Stimulated activated memory B cell treated with anti-CD40 and anti-IgM and Interleukin-4, amounts not matched to agents 10 μg/mL and 1 μg/mL and 100 μg/mL, for 72 hours (primary cell): ENCODE measurements around the gene OGG1.
A peak's percentile ranks its signal among the peaks of the same experiment; 100 is the strongest.

Experiments used
- ATAC-seq: fragments of 150-1000 bp; cut with Tn5 transposase; 2 replicates; pipeline ENCODE4 v1.10.0; 2021
- H3K27ac Mint-ChIP-seq: one replicate; pipeline ENCODE4 v1.8.0; 2022; ENCODE audit warnings: mild to moderate bottlenecking, mixed read lengths
- H3K27me3 Mint-ChIP-seq: one replicate; pipeline ENCODE4 v1.8.0; 2022; ENCODE audit warnings: mixed read lengths
- H3K36me3 Mint-ChIP-seq: one replicate; pipeline ENCODE4 v1.8.0; 2022; ENCODE audit warnings: mixed read lengths
- H3K4me1 Mint-ChIP-seq: one replicate; pipeline ENCODE4 v1.8.0; 2022; ENCODE audit warnings: mixed read lengths
- H3K4me3 Mint-ChIP-seq: one replicate; pipeline ENCODE4 v1.8.0; 2022; ENCODE audit warnings: mild to moderate bottlenecking, moderate library complexity, mixed read lengths
- H3K9me3 Mint-ChIP-seq: one replicate; pipeline ENCODE4 v1.8.0; 2022; ENCODE audit warnings: mixed read lengths

The OGG1 gene

GRCh38 chr3:9743548-9743947 lies 6.2 kb upstream of the OGG1 start:
- H3K9me3 Mint-ChIP-seq = no peaks in the 10 kb centered on the region
- no peak for ATAC-seq
- peaks cover 19% of the 10 kb centered on the region for H3K4me1 Mint-ChIP-seq
- no peaks in the 10 kb centered on the region for H3K27me3 Mint-ChIP-seq
- no peak overlapping the region for H3K27ac Mint-ChIP-seq
- peaks cover 87% of the 10 kb centered on the region for H3K36me3 Mint-ChIP-seq
- no peak overlapping the region for H3K4me3 Mint-ChIP-seq

- Mint-ChIP-seq H3K4me1 (peaks cover 25% of the 10 kb centered on the region), H3K36me3 (peaks cover 82% of the 10 kb centered on the region), H3K4me3 (no peak overlapping the region), H3K27me3 (no peaks in the 10 kb centered on the region), H3K9me3 (no peaks in the 10 kb centered on the region), H3K27ac (no peak overlapping the region)
- no peak for ATAC-seq
Observed at GRCh38 chr3:9744162-9744561, 5.6 kb upstream of the OGG1 start.

- no peak overlapping the region for H3K4me3 Mint-ChIP-seq
- no peak for ATAC-seq
- no peak overlapping the region for H3K27ac Mint-ChIP-seq
- H3K9me3 Mint-ChIP-seq = no peaks in the 10 kb centered on the region
- H3K4me1 Mint-ChIP-seq = peaks cover 34% of the 10 kb centered on the region
- H3K27me3 Mint-ChIP-seq = no peaks in the 10 kb centered on the region
- H3K36me3 Mint-ChIP-seq = peaks cover 70% of the 10 kb centered on the region
Observed at GRCh38 chr3:9745521-9745920, 4.2 kb upstream of the OGG1 start.

- Mint-ChIP-seq H3K4me1 (peaks cover 43% of the 10 kb centered on the region), H3K27ac (no peak overlapping the region), H3K9me3 (no peaks in the 10 kb centered on the region), H3K4me3 (no peak overlapping the region), H3K36me3 (peaks cover 62% of the 10 kb centered on the region), H3K27me3 (no peaks in the 10 kb centered on the region)
- ATAC-seq = no peak
Observed at GRCh38 chr3:9746330-9746729, 3.4 kb upstream of the OGG1 start.

GRCh38 chr3:9747267-9747666 lies 2.5 kb upstream of the OGG1 start:
- Mint-ChIP-seq H3K4me3 (no peak overlapping the region), H3K27ac (no peak overlapping the region), H3K27me3 (no peaks in the 10 kb centered on the region), H3K4me1 (peaks cover 52% of the 10 kb centered on the region), H3K36me3 (peaks cover 59% of the 10 kb centered on the region), H3K9me3 (no peaks in the 10 kb centered on the region)
- ATAC-seq = no peak

GRCh38 chr3:9748031-9748430 lies 1.7 kb upstream of the OGG1 start:
- Mint-ChIP-seq H3K9me3 (no peaks in the 10 kb centered on the region), H3K36me3 (peaks cover 58% of the 10 kb centered on the region), H3K27ac (no peak overlapping the region), H3K27me3 (no peaks in the 10 kb centered on the region), H3K4me3 (no peak overlapping the region), H3K4me1 (peaks cover 58% of the 10 kb centered on the region)
- ATAC-seq = no peak

- no peaks in the 10 kb centered on the region for H3K9me3 Mint-ChIP-seq
- H3K27me3 Mint-ChIP-seq = no peaks in the 10 kb centered on the region
- peaks cover 60% of the 10 kb centered on the region for H3K4me1 Mint-ChIP-seq
- ATAC-seq = no peak
- peaks cover 55% of the 10 kb centered on the region for H3K36me3 Mint-ChIP-seq
- H3K27ac Mint-ChIP-seq = peak overlapping the region; percentile 85
- peak overlapping the region; percentile 87 for H3K4me3 Mint-ChIP-seq
Observed at GRCh38 chr3:9749296-9749644, 482 bp upstream of the OGG1 start.

GRCh38 chr3:9750556-9751411 lies 1.0 kb downstream of the OGG1 start:
- H3K4me1 Mint-ChIP-seq = peaks cover 68% of the 10 kb centered on the region

GRCh38 chr3:9754678-9755077 lies 4.9 kb downstream of the OGG1 start:
- no peak for ATAC-seq
- no peak overlapping the region for H3K4me3 Mint-ChIP-seq
- no peaks in the 10 kb centered on the region for H3K9me3 Mint-ChIP-seq
- H3K36me3 Mint-ChIP-seq = peaks cover 65% of the 10 kb centered on the region
- no peak overlapping the region for H3K27ac Mint-ChIP-seq
- H3K4me1 Mint-ChIP-seq = peaks cover 38% of the 10 kb centered on the region
- H3K27me3 Mint-ChIP-seq = no peaks in the 10 kb centered on the region

More at GRCh38 chr3:9750556-9751411, 1.0 kb downstream of the OGG1 start:
- peaks cover 49% of the 10 kb centered on the region for H3K36me3 Mint-ChIP-seq
- no peak for ATAC-seq
- H3K4me3 Mint-ChIP-seq = peak overlapping the region; percentile 87
- H3K27me3 Mint-ChIP-seq = no peaks in the 10 kb centered on the region
- H3K9me3 Mint-ChIP-seq = no peaks in the 10 kb centered on the region
- H3K27ac Mint-ChIP-seq = peak overlapping the region; percentile 85

GRCh38 chr3:9757427-9757826 lies 7.7 kb downstream of the OGG1 start:
- Mint-ChIP-seq H3K4me1 (peaks cover 15% of the 10 kb centered on the region), H3K36me3 (peaks cover 76% of the 10 kb centered on the region), H3K4me3 (no peak overlapping the region), H3K9me3 (no peaks in the 10 kb centered on the region), H3K27ac (no peak overlapping the region), H3K27me3 (no peaks in the 10 kb centered on the region)
- no peak for ATAC-seq

- H3K4me3 Mint-ChIP-seq = no peak overlapping the region
- no peak for ATAC-seq
- H3K27ac Mint-ChIP-seq = no peak overlapping the region
- H3K36me3 Mint-ChIP-seq = peaks cover 58% of the 10 kb centered on the region
- H3K27me3 Mint-ChIP-seq = no peaks in the 10 kb centered on the region
- no peaks in the 10 kb centered on the region for H3K9me3 Mint-ChIP-seq
- H3K4me1 Mint-ChIP-seq = no peaks in the 10 kb centered on the region
Observed at GRCh38 chr3:9760779-9761505, 11.2 kb downstream of the OGG1 start.

- H3K36me3 Mint-ChIP-seq = peaks cover 49% of the 10 kb centered on the region
- ATAC-seq = no peak
- no peak overlapping the region for H3K4me3 Mint-ChIP-seq
Observed at GRCh38 chr3:9761919-9762318, 12.2 kb downstream of the OGG1 start.

GRCh38 chr3:9762871-9763270 lies 13.1 kb downstream of the OGG1 start:
- Mint-ChIP-seq H3K36me3 (peaks cover 41% of the 10 kb centered on the region), H3K27ac (no peak overlapping the region), H3K4me3 (no peak overlapping the region), H3K9me3 (no peaks in the 10 kb centered on the region), H3K4me1 (peaks cover 9% of the 10 kb centered on the region), H3K27me3 (no peaks in the 10 kb centered on the region)
- ATAC-seq = no peak

More at GRCh38 chr3:9761919-9762318, 12.2 kb downstream of the OGG1 start:
- Mint-ChIP-seq H3K9me3 (no peaks in the 10 kb centered on the region), H3K4me1 (no peaks in the 10 kb centered on the region), H3K27me3 (no peaks in the 10 kb centered on the region), H3K27ac (no peak overlapping the region)

- Mint-ChIP-seq H3K27me3 (peaks cover 17% of the 10 kb centered on the region), H3K4me3 (no peak overlapping the region), H3K4me1 (peaks cover 33% of the 10 kb centered on the region), H3K9me3 (no peaks in the 10 kb centered on the region), H3K36me3 (peaks cover 17% of the 10 kb centered on the region), H3K27ac (no peak overlapping the region)
- no peak for ATAC-seq
Observed at GRCh38 chr3:9765865-9766264, 16.1 kb downstream of the OGG1 start.

GRCh38 chr3:9767418-9767817 lies 17.7 kb downstream of the OGG1 start:
- Mint-ChIP-seq H3K36me3 (peaks cover 10% of the 10 kb centered on the region), H3K9me3 (no peaks in the 10 kb centered on the region), H3K27me3 (peaks cover 20% of the 10 kb centered on the region), H3K4me1 (peaks cover 33% of the 10 kb centered on the region), H3K27ac (peak overlapping the region; percentile 26), H3K4me3 (no peak overlapping the region)
- ATAC-seq = no peak
